K562 (cell line): ENCODE measurements around the gene SAMD9.
"Not testable (repeated sequence)": the region's sequence is repeated elsewhere in the genome, so short reads cannot be mapped to it uniquely, and the experiment has no call there.

ENCODE experiments used
- ETV5 ChIP-seq: sonication (generic); formaldehyde crosslinking; IDR thresholded peaks from 2 replicates; pipeline ENCODE4 v1.4.0; 2020; ENCODE audit warnings: low read depth, mild to moderate bottlenecking, missing genetic modification reagents
- HDGF ChIP-seq: fragments of 450-650 bp; IDR thresholded peaks from 2 replicates; pipeline ENCODE4 v1.6.1; 2016
- NR3C1 ChIP-seq: sonication (generic); formaldehyde crosslinking; IDR thresholded peaks from 2 replicates; pipeline ENCODE4 v1.8.1; 2022; ENCODE audit warnings: missing genetic modification reagents
- POLR2A ChIP-seq: fragments of 450-650 bp; conservative IDR thresholded peaks from 2 replicates; pipeline ENCODE4 v1.6.1; 2016
- RB1 ChIP-seq: fragments of 450-650 bp; IDR thresholded peaks from 2 replicates; pipeline ENCODE4 v1.6.1; 2017; ENCODE audit warnings: low read depth, mild to moderate bottlenecking
- SREBF1 ChIP-seq: fragments of 150-350 bp; IDR thresholded peaks from 2 replicates; pipeline ENCODE4 v1.6.1; 2014; ENCODE audit warnings: antibody characterized with exemption, low read depth, low read length, borderline replicate concordance
- TF ChIP-seq, protein P1 (sequence below): fragments of 450-650 bp; formaldehyde crosslinking; IDR thresholded peaks from 2 replicates; pipeline ENCODE4 v1.4.0; 2020; ENCODE audit warnings: mild to moderate bottlenecking, moderate library complexity

DNA sequence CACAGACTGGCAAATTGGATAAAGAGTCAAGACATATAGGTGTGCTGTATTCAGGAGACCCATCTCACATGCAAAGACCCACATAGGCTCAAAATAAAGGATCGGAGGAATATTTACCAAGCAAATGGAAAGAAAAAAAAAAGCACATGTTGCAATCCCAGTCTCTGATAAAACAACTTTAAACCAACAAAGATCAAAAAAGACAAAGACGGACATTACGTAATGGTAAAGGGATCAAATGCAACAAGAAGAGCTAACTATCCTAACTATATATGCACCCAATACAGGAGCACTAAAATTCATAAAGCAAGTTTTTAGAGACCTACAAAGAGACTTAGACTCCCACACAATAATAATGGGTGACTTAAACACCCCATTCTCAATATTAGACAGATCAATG, 5.8 kb upstream of the SAMD9 start:
- TF ChIP-seq, protein P1, sequence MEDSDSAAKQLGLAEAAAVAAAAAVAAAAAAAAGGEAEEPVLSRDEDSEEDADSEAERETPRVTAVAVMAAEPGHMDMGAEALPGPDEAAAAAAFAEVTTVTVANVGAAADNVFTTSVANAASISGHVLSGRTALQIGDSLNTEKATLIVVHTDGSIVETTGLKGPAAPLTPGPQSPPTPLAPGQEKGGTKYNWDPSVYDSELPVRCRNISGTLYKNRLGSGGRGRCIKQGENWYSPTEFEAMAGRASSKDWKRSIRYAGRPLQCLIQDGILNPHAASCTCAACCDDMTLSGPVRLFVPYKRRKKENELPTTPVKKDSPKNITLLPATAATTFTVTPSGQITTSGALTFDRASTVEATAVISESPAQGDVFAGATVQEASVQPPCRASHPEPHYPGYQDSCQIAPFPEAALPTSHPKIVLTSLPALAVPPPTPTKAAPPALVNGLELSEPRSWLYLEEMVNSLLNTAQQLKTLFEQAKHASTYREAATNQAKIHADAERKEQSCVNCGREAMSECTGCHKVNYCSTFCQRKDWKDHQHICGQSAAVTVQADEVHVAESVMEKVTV = not testable (repeated sequence)
- TF ChIP-seq RB1; ETV5 (CRISPR knock-in tag); SREBF1; HDGF; NR3C1; POLR2A: not testable (repeated sequence)
